ENCODE results near the gene DPY19L3.

The DPY19L3 gene

DNA sequence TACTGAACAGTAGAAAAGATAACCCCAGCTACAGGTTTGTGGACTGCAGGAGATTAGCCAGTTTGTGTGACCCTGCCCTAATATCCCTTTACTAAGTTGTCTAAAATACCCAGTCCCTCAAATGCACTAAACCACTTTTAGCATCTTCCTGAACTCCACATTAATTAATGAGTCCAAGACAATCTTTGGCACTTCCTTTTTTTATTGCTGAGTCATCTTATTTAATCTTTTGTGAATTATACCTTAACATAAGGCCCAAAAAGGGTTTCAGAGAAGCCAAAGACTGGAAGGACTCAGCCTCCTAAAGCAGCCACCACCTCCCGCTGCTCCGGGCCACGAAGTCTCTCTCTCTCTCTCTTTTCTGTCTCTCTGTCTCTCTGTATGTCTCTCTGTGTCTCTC is 126.7 kb downstream of the DPY19L3 start:
- Histone ChIP-seq H3K27ac (no peak overlapping the region), H3K36me3 (ENCODE audit: insufficient read depth, low read length) (no peaks in the 10 kb centered on the region), H3K9ac (ENCODE audit: insufficient read length) (no peak overlapping the region), H3K4me3 (no peak overlapping the region), H3K9me3 (ENCODE audit: low read depth, low read length) (no peaks in the 10 kb centered on the region)
- TF ChIP-seq POLR2AphosphoS5 (IDR thresholded peaks at IDR 0.05; ENCODE audit: borderline replicate concordance, low read depth, low read length) (no peak), FOXP2 (optimal IDR thresholded peaks at IDR 0.05; ENCODE audit: control extremely low read depth, extremely low read length, insufficient read depth) (no peak), EZH2 (IDR thresholded peaks at IDR 0.05) (no peak)
- DNase-seq (ENCODE audit: low read depth, low spot score): no peak

Data from SK-N-MC (cell line).